ENCODE results near the gene RXRG. TPM values are rescaled to one million over a fixed set of nuclear protein-coding genes. Genes with fewer than 3 reads are reported as not detected.

RXRG gene
- total RNA-seq, 1 experiment from 2014 or later = not detected

DNA sequence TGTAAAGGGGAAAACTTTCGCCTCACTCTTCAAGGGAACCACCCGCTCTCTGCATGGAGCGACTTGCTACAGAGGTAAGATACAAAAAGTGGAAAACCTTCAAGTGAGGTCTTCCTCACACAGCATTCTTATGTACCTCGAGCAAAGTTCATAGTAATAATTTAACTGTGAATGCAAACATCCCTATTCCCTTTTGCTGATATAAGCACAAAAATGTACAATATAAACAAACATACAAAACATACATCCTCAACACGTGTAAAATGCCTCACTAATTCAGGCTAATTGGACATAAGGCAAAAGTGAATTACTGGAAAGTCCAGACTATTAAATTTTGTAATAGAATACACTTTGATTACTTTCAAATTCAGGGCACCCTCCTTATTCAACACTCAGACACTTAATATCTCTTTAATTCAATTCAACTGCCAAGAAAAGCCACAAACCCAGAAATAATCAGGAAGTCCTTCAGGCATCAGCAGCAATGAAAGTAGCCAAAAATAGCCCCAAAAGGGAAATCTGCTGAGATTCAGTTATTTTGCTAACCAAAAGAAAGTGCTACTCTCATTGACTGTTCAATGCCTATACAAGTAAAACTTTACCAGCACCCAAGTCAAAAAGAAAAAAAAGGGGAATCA is 73.2 kb downstream of the RXRG start:
- Histone ChIP-seq H3K4me3 (ENCODE audit: low read length) (no peak overlapping the region), H3K4me2 (ENCODE audit: low read depth, low read length, poor library complexity, severe bottlenecking) (no peak overlapping the region), H3K27me3 (ENCODE audit: low read length) (no peaks in the 10 kb centered on the region), H3K9ac (ENCODE audit: low read length) (no peak overlapping the region), H3K27ac (ENCODE audit: low read length) (no peak overlapping the region), H3K9me3 (ENCODE audit: low read length) (no peaks in the 10 kb centered on the region), H3K4me1 (ENCODE audit: low read length) (no peaks in the 10 kb centered on the region), H2AFZ (ENCODE audit: low read length) (no peak overlapping the region), H3K36me3 (ENCODE audit: insufficient read depth, low read length) (no peaks in the 10 kb centered on the region), H4K20me1 (ENCODE audit: insufficient read depth, low read depth, low read length) (no peaks in the 10 kb centered on the region), H3K79me2 (ENCODE audit: low read length) (no peaks in the 10 kb centered on the region), H3K9me2 (replicated peaks; ENCODE audit: insufficient read depth, low read length) (no peaks in the 10 kb centered on the region)
- no peak for DNase-seq

DNA sequence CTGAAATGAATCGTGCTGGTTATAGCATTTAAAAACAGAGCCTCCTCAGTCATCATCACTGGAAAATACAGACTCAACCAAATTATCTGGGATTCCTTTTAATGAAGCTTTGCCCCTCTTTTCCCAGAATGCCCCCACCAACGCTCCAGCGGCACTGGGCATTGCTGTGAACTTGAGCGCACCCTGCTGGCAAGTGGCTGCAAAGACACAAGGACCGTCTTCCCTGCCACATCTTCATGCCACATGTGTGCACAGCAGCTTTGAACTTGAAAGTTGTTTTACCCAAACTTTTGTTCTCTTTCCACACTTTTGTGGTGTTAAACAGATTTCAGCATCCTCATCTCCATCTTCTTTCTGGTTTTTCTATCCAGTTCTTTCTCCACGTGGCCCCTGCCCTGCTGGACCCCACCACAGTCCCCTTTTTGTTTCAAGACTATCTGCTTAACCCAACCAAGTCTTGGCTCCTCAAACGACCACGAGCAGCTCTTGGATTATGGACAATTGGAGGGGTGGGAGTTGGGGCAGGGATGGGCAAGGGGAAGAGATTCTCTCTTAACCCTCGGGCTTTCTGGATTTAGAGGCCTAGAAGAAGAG is 75.6 kb downstream of the RXRG start:
- H4K20me1 ChIP-seq (ENCODE audit: insufficient read depth, low read depth, low read length) = no peaks in the 10 kb centered on the region
- no peak overlapping the region for H3K27ac ChIP-seq (ENCODE audit: low read length)
- no peaks in the 10 kb centered on the region for H3K9me2 ChIP-seq (replicated peaks; ENCODE audit: insufficient read depth, low read length)
- H3K79me2 ChIP-seq (ENCODE audit: low read length) = no peaks in the 10 kb centered on the region
- no peak overlapping the region for H3K4me2 ChIP-seq (ENCODE audit: low read depth, low read length, poor library complexity, severe bottlenecking)
- DNase-seq = peak; percentile 73
- H3K4me1 ChIP-seq (ENCODE audit: low read length) = no peaks in the 10 kb centered on the region
- H3K9me3 ChIP-seq (ENCODE audit: low read length) = no peaks in the 10 kb centered on the region
- H3K36me3 ChIP-seq (ENCODE audit: insufficient read depth, low read length) = no peaks in the 10 kb centered on the region
- H3K9ac ChIP-seq (ENCODE audit: low read length) = no peak overlapping the region
- no peak overlapping the region for H3K4me3 ChIP-seq (ENCODE audit: low read length)
- H2AFZ ChIP-seq (ENCODE audit: low read length) = no peak overlapping the region
- no peaks in the 10 kb centered on the region for H3K27me3 ChIP-seq (ENCODE audit: low read length)

DNA sequence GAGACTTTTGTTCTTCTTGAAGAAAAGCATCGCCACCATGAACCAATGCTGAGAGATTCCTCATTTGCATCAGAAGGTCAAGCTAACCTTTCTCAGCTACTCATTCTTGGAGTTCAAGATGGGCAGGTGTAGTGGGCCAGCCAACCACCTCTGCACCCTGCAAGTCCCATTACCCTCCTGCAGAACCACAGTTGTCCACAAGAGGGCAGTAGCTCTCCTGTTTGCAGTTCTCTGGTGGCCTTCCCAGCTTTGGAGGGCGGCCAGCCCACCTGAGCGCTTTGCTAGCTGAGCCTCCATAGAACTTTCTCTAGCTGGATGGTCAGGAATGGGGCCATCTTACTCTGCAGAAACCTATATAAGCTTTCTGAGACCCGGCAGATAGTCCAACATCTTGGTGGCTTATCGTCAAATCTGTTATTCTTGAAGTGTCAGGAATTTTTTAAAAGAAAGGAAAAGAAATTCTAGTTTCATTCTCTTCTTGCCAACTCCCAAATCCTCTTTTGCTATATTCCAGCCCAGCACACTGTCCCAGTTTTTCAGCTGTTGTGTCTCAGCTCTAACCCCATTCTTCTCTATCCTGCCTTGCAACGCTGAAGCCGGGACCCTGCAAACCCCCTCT is 77.4 kb downstream of the RXRG start:
- peak; percentile 90 for DNase-seq
- H3K27ac ChIP-seq (ENCODE audit: low read length) = no peak overlapping the region
- no peaks in the 10 kb centered on the region for H3K27me3 ChIP-seq (ENCODE audit: low read length)
- no peaks in the 10 kb centered on the region for H3K9me3 ChIP-seq (ENCODE audit: low read length)
- H4K20me1 ChIP-seq (ENCODE audit: insufficient read depth, low read depth, low read length) = no peaks in the 10 kb centered on the region
- no peaks in the 10 kb centered on the region for H3K9me2 ChIP-seq (replicated peaks; ENCODE audit: insufficient read depth, low read length)
- H3K4me1 ChIP-seq (ENCODE audit: low read length) = no peaks in the 10 kb centered on the region
- H3K4me2 ChIP-seq (ENCODE audit: low read depth, low read length, poor library complexity, severe bottlenecking) = no peak overlapping the region
- no peaks in the 10 kb centered on the region for H3K36me3 ChIP-seq (ENCODE audit: insufficient read depth, low read length)
- H3K79me2 ChIP-seq (ENCODE audit: low read length) = no peaks in the 10 kb centered on the region
- no peak overlapping the region for H3K4me3 ChIP-seq (ENCODE audit: low read length)
- no peak overlapping the region for H3K9ac ChIP-seq (ENCODE audit: low read length)
- no peak overlapping the region for H2AFZ ChIP-seq (ENCODE audit: low read length)

DNA sequence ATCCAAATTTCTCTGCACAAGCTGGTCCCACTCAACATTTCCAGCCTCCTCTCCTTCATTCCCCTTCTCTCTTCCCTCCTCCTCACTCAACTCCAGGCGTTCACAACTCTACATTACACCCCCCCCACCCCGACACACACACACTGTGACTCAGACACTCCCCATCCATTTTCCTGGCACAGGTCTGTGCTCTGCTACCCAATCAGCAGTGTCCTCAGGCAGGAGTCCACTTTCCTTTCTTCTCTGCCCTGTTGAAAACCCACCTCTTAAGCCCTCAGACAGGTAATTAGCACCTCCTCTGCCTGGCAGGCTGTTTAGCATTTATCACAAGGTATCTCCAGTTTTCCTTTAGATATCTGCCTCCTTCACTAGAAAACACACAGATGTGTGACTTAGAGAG is 79.6 kb downstream of the RXRG start:
- no peak overlapping the region for H3K27ac ChIP-seq (ENCODE audit: low read length)
- no peak overlapping the region for H3K4me2 ChIP-seq (ENCODE audit: low read depth, low read length, poor library complexity, severe bottlenecking)
- no peak overlapping the region for H3K9ac ChIP-seq (ENCODE audit: low read length)
- no peaks in the 10 kb centered on the region for H3K36me3 ChIP-seq (ENCODE audit: insufficient read depth, low read length)
- H2AFZ ChIP-seq (ENCODE audit: low read length) = no peak overlapping the region
- no peaks in the 10 kb centered on the region for H3K27me3 ChIP-seq (ENCODE audit: low read length)
- no peaks in the 10 kb centered on the region for H3K9me2 ChIP-seq (replicated peaks; ENCODE audit: insufficient read depth, low read length)
- no peak for DNase-seq
- no peaks in the 10 kb centered on the region for H3K79me2 ChIP-seq (ENCODE audit: low read length)
- no peaks in the 10 kb centered on the region for H3K4me1 ChIP-seq (ENCODE audit: low read length)
- no peaks in the 10 kb centered on the region for H3K9me3 ChIP-seq (ENCODE audit: low read length)
- no peaks in the 10 kb centered on the region for H4K20me1 ChIP-seq (ENCODE audit: insufficient read depth, low read depth, low read length)
- H3K4me3 ChIP-seq (ENCODE audit: low read length) = no peak overlapping the region

DNA sequence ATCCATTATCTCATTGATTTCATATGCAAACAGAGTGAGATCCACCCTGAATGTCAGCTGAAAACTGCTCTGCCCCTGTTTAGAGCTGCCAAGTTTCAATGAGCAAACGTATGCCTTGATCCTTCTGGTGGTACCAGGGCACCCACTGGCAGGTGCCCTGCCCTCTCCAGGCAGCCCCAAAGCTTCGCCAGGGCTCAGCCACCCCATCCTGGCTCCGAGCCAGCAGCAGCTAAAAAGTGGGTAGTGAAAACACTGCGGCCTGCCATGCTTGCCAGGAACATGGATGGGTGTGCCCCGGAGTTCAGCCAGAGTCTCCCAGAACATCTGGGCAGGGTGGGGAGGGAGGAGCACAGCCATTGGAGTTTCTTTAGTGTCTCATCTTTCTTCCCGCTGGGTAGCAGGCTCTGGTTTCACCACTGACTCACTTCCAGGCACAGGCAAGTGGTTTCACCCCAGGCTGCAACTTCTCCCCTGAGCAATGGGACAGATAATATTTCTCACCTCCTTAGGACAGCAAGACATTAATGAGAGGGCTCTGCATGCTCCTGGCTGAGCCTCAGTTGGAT is 80.3 kb downstream of the RXRG start:
- H3K9me3 ChIP-seq (ENCODE audit: low read length) = no peaks in the 10 kb centered on the region

DNA sequence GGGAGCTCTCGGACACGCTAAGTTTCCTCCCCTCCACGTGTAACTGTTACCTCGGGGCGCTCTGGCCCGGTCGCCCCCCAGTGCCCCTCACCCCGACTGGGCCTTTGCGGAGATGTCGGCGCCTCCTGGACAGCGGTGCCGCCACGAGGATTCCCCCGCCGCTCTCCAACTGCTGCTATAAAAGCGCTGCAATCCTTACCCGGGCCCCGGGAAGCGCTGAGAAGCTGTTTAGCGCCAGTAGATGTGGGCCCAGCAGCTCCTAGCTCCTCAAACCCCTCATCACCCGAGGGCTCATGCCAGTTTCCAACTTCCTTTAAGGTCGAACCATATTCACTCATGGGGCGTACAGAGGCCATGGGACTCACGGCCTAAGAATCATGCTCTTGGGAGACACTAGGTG is 88.0 kb downstream of the RXRG start:
- Histone ChIP-seq H3K4me3 (ENCODE audit: low read length) (no peak overlapping the region), H3K9me3 (ENCODE audit: low read length) (no peaks in the 10 kb centered on the region), H4K20me1 (ENCODE audit: insufficient read depth, low read depth, low read length) (no peaks in the 10 kb centered on the region), H2AFZ (ENCODE audit: low read length) (no peak overlapping the region), H3K4me1 (ENCODE audit: low read length) (no peaks in the 10 kb centered on the region), H3K9ac (ENCODE audit: low read length) (no peak overlapping the region), H3K27ac (ENCODE audit: low read length) (no peak overlapping the region), H3K4me2 (ENCODE audit: low read depth, low read length, poor library complexity, severe bottlenecking) (no peak overlapping the region), H3K79me2 (ENCODE audit: low read length) (no peaks in the 10 kb centered on the region), H3K9me2 (replicated peaks; ENCODE audit: insufficient read depth, low read length) (no peaks in the 10 kb centered on the region), H3K27me3 (ENCODE audit: low read length) (no peaks in the 10 kb centered on the region), H3K36me3 (ENCODE audit: insufficient read depth, low read length) (no peaks in the 10 kb centered on the region)
- DNase-seq = no peak

More for the DNA sequence above, 80.3 kb downstream of the RXRG start:
- Histone ChIP-seq H4K20me1 (ENCODE audit: insufficient read depth, low read depth, low read length) (no peaks in the 10 kb centered on the region), H3K9me2 (replicated peaks; ENCODE audit: insufficient read depth, low read length) (no peaks in the 10 kb centered on the region), H3K27me3 (ENCODE audit: low read length) (no peaks in the 10 kb centered on the region), H3K36me3 (ENCODE audit: insufficient read depth, low read length) (no peaks in the 10 kb centered on the region), H3K4me3 (ENCODE audit: low read length) (no peak overlapping the region), H3K27ac (ENCODE audit: low read length) (no peak overlapping the region), H3K4me1 (ENCODE audit: low read length) (no peaks in the 10 kb centered on the region), H3K4me2 (ENCODE audit: low read depth, low read length, poor library complexity, severe bottlenecking) (no peak overlapping the region), H3K79me2 (ENCODE audit: low read length) (no peaks in the 10 kb centered on the region), H3K9ac (ENCODE audit: low read length) (no peak overlapping the region), H2AFZ (ENCODE audit: low read length) (no peak overlapping the region)
- DNase-seq = no peak

DNA sequence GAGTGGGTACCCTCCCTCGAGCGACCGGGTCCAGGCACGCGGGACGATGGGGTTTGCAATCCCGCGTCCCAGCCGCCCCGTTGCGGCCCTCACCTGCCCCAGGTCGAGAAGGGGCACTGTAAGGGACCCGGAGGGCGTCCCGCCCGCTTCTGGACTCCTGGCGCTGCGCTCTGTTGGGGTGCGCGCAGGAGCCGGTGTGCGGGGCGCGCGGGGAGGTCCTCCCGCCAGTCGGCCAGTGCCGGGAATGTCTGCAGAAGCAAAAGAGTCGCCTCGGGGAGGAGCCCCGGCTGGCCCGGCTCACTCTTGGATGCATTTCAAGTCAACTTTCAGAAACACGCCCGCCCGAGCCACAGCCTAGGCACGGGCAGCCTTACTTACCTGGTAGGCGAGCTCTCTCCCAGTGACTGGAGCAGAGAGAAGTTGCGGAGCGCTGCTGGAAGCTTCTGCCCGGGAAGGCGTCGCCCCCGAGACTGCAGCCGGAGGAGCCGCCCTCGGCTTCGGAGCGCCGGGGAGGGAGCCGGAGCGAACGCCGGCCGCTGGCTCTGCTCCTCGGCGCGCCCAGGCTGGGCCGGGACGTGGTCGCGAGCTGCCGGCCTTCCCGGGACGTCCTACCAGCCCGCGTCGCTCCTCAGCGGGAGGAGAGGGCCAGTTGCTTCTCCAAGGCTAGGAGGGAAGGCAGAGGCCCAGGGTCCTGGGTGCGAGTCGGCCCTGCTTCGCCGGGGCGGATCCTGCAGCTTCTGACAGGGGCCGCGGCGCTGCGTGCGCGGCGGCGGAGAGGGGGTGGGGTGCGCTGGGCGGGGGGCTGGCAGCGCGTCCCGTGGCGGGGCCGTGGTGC is 88.7 kb downstream of the RXRG start, which contains the start of gene LMX1A:
Gene LMX1A (minus strand): TSS at position 739 of the 835 bp plus-strand sequence. CDS start 1,156 bp downstream, outside the sequence.
- no peaks in the 10 kb centered on the region for H3K27me3 ChIP-seq (ENCODE audit: low read length)
- no peak within 1 kb of the TSS for H3K4me2 ChIP-seq (ENCODE audit: low read depth, low read length, poor library complexity, severe bottlenecking)
- H2AFZ ChIP-seq (ENCODE audit: low read length) = no peak within 1 kb of the TSS
- no peaks in the 10 kb centered on the region for H3K36me3 ChIP-seq (ENCODE audit: insufficient read depth, low read length)
- no peak within 1 kb of the TSS for H3K4me3 ChIP-seq (ENCODE audit: low read length)
- H3K4me1 ChIP-seq (ENCODE audit: low read length) = no peaks in the 10 kb centered on the region
- no peaks in the 10 kb centered on the region for H3K9me3 ChIP-seq (ENCODE audit: low read length)
- H3K79me2 ChIP-seq (ENCODE audit: low read length) = no peaks in the 10 kb centered on the region
- no peaks in the 10 kb centered on the region for H4K20me1 ChIP-seq (ENCODE audit: insufficient read depth, low read depth, low read length)
- no peak for DNase-seq
- H3K27ac ChIP-seq (ENCODE audit: low read length) = no peak within 1 kb of the TSS
- no peak within 1 kb of the TSS for H3K9ac ChIP-seq (ENCODE audit: low read length)
- no peaks in the 10 kb centered on the region for H3K9me2 ChIP-seq (replicated peaks; ENCODE audit: insufficient read depth, low read length)
